ENCODE data around the gene DLEC1.

DLEC1 gene

DNA sequence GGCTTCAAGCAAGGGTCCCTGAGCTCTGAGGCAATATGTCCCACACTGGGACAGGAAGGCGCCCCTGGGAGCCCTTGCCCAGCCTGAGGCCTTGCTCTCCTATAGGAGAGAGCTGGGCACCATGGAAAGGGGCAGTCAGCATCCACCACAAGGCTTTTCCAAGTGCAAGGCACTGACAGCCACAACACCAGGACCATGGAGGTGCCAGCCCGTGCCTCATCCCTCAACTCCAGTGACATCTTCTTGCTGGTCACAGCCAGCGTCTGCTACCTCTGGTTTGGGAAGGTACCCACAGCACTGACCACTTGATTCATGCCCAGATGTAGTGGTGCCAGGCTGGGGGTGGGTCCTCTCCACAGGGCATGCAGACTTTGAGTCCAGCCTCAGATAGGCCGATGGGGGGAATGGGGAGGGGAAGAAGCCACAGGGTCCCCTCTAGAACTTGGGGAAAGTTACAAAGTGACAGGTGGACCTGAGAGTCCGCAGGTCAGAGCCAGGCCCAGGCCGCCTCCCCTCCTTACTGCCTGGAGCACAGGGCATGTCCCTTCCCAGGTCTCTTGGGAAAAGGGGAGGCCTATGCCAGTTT, 36.6 kb upstream of the DLEC1 start:
- H3K4me3 ChIP-seq (ENCODE audit: low read depth, low read length): no peak overlapping the region

DNA sequence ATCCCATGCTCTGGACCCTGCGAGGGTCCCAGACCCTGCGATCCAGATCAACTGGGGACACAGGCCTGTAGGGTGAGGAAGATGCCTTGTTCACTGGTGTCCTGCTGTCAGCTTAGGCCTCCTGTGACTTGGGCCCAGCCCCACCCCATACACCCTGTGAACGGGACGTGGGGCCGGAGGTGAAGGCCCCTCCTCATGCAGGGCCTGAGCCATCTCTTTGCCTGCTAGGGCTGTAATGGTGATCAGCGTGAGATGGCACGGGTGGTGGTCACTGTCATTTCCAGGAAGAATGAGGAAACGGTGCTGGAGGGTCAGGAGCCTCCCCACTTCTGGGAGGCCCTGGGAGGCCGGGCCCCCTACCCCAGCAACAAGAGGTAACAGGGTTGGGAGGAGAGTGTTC, 36.1 kb upstream of the DLEC1 start:
- H3K4me3 ChIP-seq (ENCODE audit: low read depth, low read length): no peak overlapping the region

DNA sequence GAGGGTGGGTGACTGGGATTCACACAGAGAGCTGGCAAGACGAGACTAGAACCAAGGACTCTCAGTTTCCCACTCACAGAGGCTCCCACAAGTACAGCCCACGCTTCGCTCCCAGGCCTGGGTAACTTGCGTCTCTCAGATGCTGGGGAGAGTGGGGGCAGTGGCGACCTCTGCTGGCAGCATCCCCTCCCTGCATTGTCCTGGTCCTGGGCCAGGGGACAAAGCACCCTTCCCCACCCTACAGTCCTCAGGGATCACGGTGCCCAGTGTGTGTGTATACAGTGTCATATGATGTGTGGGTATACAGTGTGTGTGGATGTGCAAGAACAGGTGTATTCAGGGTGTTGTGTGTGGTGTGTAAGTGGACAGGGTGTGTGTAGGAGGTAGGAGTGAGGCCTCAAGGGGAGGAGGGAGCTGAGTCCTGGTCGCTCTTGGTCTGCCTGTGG, 35.6 kb upstream of the DLEC1 start:
- H3K4me3 ChIP-seq (ENCODE audit: low read depth, low read length): no peak overlapping the region

GRCh38 chr3:38003817-38004414, 35.1 kb upstream of the DLEC1 start:
- H3K4me3 ChIP-seq (ENCODE audit: low read depth, low read length): no peak overlapping the region

- no peak overlapping the region for H3K4me3 ChIP-seq (ENCODE audit: low read depth, low read length)
Observed at GRCh38 chr3:38004415-38005075, 34.5 kb upstream of the DLEC1 start.

DNA sequence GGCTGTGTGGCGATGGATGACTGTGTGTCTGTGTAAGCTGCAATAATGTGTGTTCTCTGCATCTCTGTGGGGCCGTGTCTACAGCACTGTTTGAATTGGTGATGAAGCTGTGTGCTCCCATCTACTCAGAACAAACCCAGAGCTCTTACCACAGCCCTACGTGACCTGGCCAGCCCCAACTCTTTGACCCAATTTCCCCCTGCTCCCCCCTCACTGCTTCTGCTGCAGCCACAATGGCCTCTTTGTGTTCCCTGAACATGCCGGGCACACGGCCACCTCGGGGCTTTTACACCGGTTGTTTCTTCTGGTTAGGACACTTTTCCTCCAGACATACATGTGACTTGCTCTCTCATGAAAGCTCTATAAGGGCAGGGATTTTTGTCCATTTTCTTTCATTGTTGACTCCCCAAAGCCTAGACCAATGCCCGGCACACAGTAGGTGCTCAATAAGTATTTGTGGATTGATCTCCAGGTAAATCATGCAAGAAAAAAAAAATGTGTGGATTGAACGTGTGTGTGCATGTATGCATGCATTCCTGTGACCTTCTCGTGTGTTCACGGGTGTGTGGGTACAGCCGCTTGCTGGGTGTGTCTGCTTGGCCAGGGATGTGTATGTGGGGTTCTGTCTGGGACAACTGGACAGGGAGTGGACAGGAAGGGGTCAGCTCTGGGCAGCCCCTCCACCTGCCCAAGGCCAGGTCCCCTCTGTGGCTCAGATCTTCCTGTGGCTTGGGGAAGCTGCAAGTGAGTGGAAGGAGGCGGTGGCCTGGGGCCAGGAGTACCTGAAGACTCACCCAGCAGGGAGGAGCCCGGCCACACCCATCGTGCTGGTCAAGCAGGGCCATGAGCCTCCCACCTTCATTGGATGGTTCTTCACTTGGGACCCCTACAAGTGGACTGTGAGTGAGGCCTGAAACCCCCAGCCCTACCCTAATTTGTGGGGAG, 33.7 kb upstream of the DLEC1 start:
- H3K4me3 ChIP-seq (ENCODE audit: low read depth, low read length): no peak overlapping the region

- no peak overlapping the region for H3K4me3 ChIP-seq (ENCODE audit: low read depth, low read length)
Observed at GRCh38 chr3:38006031-38006430, 33.0 kb upstream of the DLEC1 start.

DNA sequence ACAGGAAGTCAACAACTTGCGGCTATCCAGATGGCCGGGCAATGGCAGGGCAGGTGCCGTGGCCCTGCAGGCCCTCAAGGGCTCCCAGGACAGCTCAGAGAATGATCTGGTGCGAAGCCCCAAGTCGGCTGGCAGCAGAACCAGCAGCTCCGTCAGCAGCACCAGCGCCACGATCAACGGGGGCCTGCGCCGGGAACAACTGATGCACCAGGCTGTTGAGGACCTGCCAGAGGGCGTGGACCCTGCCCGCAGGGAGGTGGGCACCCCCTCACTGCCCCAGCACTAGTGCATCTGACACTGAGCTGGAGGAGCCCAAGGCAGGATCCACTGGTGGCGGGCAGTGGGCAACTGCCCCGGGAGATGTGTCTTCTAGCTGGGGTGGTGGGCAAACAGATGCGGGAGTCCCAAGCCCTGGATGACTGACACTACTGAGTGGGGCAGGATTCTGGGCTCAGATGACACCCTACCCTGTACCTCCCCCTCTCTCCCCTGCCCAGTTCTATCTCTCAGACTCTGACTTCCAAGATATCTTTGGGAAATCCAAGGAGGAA, 32.5 kb upstream of the DLEC1 start:
- H3K4me3 ChIP-seq (ENCODE audit: low read depth, low read length): no peak overlapping the region

DNA sequence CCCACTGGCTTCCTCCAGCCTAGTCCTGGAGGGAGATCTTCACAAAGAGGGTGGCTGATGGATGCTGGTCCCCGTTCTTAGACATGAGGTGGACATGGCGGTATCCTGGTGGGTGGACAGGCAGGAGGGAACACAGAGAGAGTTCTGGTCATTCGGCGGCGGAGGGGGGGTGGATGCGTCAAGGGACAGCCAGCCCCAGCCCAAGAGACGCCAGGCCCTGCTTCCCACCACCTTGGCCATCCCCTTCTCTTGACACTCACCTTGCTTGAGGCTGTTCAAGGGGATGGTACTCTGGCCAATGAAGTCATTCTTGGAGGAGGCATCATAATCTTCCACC, 31.3 kb upstream of the DLEC1 start:
- H3K4me3 ChIP-seq (ENCODE audit: low read depth, low read length): no peak overlapping the region

DNA sequence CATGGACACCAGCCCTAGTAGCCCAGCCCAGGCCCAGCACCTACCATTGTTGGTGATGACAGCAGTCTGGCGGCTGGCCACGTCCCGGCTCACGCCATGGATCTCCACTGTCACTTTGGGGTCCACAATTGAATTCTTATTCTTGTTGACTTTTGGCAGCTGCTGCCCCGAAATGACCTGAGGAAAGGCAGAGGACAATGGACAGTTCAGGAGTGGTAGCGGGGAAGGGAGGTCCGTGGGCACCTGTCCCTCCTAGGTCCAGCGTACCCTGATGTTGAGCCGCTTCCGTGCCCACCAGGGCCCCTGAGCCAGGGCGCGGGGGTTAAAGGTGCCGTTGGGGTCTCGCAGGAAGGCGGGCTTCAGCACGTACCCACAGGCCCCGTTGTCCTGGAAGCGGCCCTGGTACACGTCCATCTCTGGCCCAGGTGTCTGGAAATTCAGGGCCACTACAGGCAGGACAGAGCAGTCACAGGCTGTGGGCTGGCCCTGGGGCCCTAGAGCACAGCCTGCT, 30.8 kb upstream of the DLEC1 start:
- H3K4me3 ChIP-seq (ENCODE audit: low read depth, low read length): no peak overlapping the region

DNA sequence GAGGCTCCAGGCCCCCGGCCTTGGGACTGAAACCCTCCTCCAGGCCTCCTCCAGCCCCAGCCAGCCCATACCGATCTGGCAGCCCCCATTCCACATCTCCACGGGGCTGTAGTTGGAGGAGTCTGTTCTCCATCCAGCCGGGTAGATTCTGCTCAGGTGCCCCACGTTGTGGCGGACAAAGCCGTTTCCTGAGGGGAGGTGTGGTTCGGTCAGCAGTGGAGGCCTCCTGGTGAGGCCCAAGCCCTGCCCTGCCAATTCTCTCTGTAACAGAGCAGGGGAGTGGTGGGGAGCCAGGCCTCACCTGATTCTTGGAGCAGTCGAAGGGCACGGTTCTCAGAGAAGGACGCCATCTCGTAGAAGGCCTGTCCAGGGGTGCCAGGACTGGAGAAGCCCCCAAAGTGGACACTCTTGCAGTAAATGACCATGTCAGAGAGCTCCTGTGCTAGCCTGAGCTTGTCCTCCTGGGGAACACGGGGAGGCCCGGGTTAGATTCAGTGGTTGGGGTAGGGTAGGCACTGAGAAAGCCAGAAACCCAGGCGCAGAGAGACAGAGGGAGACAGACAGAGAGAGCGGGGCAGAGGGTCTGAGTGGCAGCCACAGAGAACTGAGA, 29.9 kb upstream of the DLEC1 start:
- no peak overlapping the region for H3K4me3 ChIP-seq (ENCODE audit: low read depth, low read length)

GRCh38 chr3:38009807-38010591, 29.0 kb upstream of the DLEC1 start:
- no peak overlapping the region for H3K4me3 ChIP-seq (ENCODE audit: low read depth, low read length)

DNA sequence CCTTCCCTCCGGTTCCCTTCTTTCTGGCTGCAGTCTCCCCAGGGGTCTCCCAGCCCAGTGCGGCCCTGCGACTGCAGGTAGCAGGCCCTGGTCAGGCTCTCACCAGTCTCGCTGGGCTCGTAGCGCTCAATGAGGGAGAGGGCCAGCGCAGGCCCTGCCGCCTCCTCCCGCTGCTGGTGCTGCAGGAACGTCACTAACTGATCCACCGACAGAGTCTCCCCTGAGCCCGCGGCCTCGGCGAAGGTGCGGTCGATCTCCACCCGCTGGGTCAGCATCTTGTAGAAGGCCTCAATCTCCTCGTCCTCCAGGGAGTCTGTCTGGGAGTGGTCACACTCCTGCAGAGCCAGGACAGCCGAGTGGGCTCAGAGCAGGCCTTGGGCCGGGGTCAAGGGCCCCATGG, 27.9 kb upstream of the DLEC1 start:
- no peak overlapping the region for H3K4me3 ChIP-seq (ENCODE audit: low read depth, low read length)

DNA sequence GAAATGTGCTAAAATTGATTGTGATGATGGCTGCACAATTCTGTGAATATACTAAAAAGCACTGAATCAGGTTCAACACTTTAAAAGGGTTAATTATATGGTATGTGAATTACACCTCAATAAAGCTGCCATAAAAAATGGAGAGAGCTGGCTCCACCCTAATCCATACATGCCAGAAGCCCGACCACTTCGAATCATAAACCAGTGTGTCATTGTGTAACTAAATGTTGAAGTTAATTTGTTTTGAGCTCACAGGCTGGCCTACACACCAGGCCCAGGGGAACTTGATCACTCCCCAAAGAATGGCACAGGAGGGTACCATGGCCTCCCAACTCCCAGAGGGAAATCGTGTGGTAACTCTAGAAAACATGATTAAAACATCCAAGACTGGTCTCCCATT, 23.5 kb upstream of the DLEC1 start:
- H3K4me3 ChIP-seq (ENCODE audit: low read depth, low read length): no peak overlapping the region

GRCh38 chr3:38015984-38016383, 23.0 kb upstream of the DLEC1 start:
- H3K4me3 ChIP-seq (ENCODE audit: low read depth, low read length): no peak overlapping the region

DNA sequence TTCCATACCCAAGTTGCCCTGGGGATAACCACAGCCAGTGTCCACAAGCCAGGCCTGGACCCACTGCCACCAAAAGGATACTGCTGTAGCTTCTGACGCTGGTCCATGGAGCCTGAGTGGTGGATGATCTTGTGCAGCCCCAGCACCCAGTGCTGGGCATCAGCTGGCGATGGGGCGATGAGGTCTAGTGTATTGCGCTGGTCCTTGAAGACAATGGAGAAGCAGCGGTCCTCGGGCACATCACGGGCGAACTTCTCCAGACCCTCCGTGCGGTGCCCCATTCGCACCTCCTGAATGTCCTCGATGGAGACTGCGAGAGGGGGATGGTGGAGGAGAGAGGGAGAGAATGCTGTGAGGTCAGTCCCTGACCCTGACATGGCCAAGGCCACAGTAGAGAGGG, 22.6 kb upstream of the DLEC1 start:
- no peak overlapping the region for H3K4me3 ChIP-seq (ENCODE audit: low read depth, low read length)

GRCh38 chr3:38016847-38017444, 22.1 kb upstream of the DLEC1 start:
- H3K4me3 ChIP-seq (ENCODE audit: low read depth, low read length): no peak overlapping the region

DNA sequence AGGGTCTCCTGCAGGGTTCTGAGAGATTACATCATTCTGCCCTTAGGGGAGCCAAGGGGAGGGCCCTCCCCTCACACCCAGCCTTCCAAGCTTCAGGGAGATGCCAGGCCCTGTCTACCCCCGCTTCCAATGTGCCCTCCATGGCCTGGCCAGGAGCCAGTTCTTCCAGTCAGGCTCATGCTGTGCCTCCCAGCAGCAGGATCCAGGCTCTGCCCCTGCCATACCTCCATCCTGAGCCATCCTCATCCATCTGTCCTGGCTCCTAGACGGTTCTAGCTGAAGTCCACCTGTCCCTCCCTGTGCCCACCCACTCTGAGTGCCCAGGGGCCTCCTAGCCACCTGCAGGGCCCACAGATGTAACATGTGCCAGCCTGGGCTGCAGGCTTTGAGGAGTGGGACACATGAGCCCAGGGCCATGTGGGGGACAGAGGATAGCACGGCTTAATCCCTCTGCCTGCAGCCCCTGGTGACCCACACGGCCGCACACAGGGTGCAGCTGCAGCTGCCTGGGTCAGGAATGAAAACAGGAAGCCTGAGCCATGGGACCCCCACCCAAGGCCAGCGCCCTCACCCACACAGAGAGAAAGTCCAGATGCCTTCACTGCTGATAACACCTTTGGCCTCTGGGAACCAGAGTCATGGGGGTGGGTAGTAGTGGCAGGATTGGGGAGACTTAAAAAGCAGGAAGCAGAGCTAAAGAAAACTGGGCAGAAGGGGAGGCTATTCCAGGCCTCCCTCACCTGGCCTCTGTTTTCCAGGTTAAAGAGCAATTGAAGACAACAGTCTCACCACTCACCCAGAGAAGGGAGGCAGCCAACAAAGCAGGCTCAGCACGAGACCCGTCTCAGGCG, 21.3 kb upstream of the DLEC1 start:
- H3K4me3 ChIP-seq (ENCODE audit: low read depth, low read length): no peak overlapping the region
